ENCODE measurements around the gene TMEM130. TPM values are rescaled to one million over a fixed set of nuclear protein-coding genes. Genes with fewer than 3 reads are reported as not detected.

TMEM130 gene
- total and polyA plus RNA-seq, 4 donors, result not detected

DNA sequence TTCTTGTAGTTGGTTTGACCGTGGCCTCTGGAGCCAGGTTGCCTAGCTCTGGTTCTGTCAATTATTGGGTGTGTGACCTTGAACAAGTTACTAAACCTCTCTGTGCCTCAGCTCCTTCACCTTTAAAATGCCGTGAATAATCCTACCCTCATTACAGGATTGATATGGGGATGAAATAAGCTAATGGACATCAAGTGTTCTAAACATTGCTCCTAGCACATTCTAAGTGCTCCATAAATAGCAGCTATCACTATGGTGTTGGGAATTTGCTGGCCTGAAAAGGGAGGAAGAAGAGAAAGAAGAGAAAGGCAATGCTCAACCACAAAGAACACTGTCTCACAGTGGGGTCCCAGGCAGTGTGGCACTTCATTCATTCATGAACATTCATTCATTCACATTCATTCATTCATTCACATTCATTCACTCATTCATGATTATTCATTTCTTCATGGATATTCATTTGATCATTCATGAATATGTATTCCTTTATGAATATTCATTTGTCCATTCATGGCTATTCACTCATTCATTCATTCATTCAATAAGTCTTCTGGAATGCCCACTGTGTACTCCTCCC is 38.8 kb downstream of the TMEM130 start:
- no peaks in the 10 kb centered on the region for H3K27me3 ChIP-seq (ENCODE audit: control insufficient read depth in 4 of 4, insufficient read depth in 4 of 4, low read length in 3 of 4)
- no peak overlapping the region for H3K4me3 ChIP-seq (ENCODE audit: low read depth in 1 of 3, low read length in 3 of 3)
- no peak for DNase-seq (ENCODE audit: low spot score)
- no peak for TF ChIP-seq RAD21 (IDR thresholded peaks at IDR 0.05)
- TF ChIP-seq MAX (IDR thresholded peaks at IDR 0.05), result no peak
- H3K4me1 ChIP-seq (ENCODE audit: control insufficient read depth in 4 of 4, insufficient read depth in 4 of 4, low read length in 3 of 4), result no peaks in the 10 kb centered on the region
- H3K36me3 ChIP-seq (ENCODE audit: control insufficient read depth in 4 of 4, insufficient read depth in 3 of 4, low read depth in 1 of 4, low read length in 3 of 4), result no peaks in the 10 kb centered on the region
- H3K27ac ChIP-seq (ENCODE audit: low read depth in 1 of 2, low read length in 2 of 2), result no peak overlapping the region
- H3K9me3 ChIP-seq (ENCODE audit: control insufficient read depth in 4 of 4, low read length in 3 of 4), result no peaks in the 10 kb centered on the region
- no peak overlapping the region for H3K9ac ChIP-seq (ENCODE audit: low read depth in 1 of 2, low read length in 2 of 2)
- WGBS, result 77% methylated on average over 2 of the region's 2 CpGs

- no peaks in the 10 kb centered on the region for H3K4me1 ChIP-seq (ENCODE audit: control insufficient read depth in 4 of 4, insufficient read depth in 4 of 4, low read length in 3 of 4)
- H3K9me3 ChIP-seq (ENCODE audit: control insufficient read depth in 4 of 4, low read length in 3 of 4), result no peaks in the 10 kb centered on the region
- H3K27ac ChIP-seq (ENCODE audit: low read depth in 1 of 2, low read length in 2 of 2), result no peak overlapping the region
- no peak overlapping the region for H3K4me3 ChIP-seq (ENCODE audit: low read depth in 1 of 3, low read length in 3 of 3)
- H3K27me3 ChIP-seq (ENCODE audit: control insufficient read depth in 4 of 4, insufficient read depth in 4 of 4, low read length in 3 of 4), result no peaks in the 10 kb centered on the region
- no peak for TF ChIP-seq RAD21 (IDR thresholded peaks at IDR 0.05)
- TF ChIP-seq, protein P1, sequence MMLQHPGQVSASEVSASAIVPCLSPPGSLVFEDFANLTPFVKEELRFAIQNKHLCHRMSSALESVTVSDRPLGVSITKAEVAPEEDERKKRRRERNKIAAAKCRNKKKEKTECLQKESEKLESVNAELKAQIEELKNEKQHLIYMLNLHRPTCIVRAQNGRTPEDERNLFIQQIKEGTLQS (IDR thresholded peaks at IDR 0.05), result no peak
- no peak for TF ChIP-seq YY1 (IDR thresholded peaks at IDR 0.05)
- no peak for TF ChIP-seq NR2F2 (IDR thresholded peaks at IDR 0.05)
- no peak for TF ChIP-seq FOXA2 (IDR thresholded peaks at IDR 0.05)
- TF ChIP-seq HNF4G (IDR thresholded peaks at IDR 0.05), result no peak
- TF ChIP-seq, protein P2, sequence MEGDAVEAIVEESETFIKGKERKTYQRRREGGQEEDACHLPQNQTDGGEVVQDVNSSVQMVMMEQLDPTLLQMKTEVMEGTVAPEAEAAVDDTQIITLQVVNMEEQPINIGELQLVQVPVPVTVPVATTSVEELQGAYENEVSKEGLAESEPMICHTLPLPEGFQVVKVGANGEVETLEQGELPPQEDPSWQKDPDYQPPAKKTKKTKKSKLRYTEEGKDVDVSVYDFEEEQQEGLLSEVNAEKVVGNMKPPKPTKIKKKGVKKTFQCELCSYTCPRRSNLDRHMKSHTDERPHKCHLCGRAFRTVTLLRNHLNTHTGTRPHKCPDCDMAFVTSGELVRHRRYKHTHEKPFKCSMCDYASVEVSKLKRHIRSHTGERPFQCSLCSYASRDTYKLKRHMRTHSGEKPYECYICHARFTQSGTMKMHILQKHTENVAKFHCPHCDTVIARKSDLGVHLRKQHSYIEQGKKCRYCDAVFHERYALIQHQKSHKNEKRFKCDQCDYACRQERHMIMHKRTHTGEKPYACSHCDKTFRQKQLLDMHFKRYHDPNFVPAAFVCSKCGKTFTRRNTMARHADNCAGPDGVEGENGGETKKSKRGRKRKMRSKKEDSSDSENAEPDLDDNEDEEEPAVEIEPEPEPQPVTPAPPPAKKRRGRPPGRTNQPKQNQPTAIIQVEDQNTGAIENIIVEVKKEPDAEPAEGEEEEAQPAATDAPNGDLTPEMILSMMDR (IDR thresholded peaks at IDR 0.05; ENCODE audit: low read depth, low read length, missing input control), result no peak
- no peak for TF ChIP-seq TAF1 (conservative IDR thresholded peaks at IDR 0.05)
- TF ChIP-seq SP1 (IDR thresholded peaks at IDR 0.05), result no peak
- TF ChIP-seq HNF4A (conservative IDR thresholded peaks at IDR 0.05), result no peak
- no peak for TF ChIP-seq JUND (IDR thresholded peaks at IDR 0.05)
- no peak for TF ChIP-seq MAX (IDR thresholded peaks at IDR 0.05)
- TF ChIP-seq FOXA1 (IDR thresholded peaks at IDR 0.05), result no peak
- no peak for TF ChIP-seq GABPA (IDR thresholded peaks at IDR 0.05 in 1 of 2, conservative IDR thresholded peaks at IDR 0.05 in 1 of 2)
- TF ChIP-seq ZBTB33 (IDR thresholded peaks at IDR 0.05), result no peak
- no peak for TF ChIP-seq REST (IDR thresholded peaks at IDR 0.05)
- TF ChIP-seq EGR1 (IDR thresholded peaks at IDR 0.05; ENCODE audit: low read depth in 2 of 2), result no peak
- no peak for TF ChIP-seq RXRA (IDR thresholded peaks at IDR 0.05)
- no peak for DNase-seq (ENCODE audit: low spot score)
- H3K36me3 ChIP-seq (ENCODE audit: control insufficient read depth in 4 of 4, insufficient read depth in 3 of 4, low read depth in 1 of 4, low read length in 3 of 4), result no peaks in the 10 kb centered on the region
- 95% methylated on average over 8 of the region's 8 CpGs for WGBS
- no peak overlapping the region for H3K9ac ChIP-seq (ENCODE audit: low read depth in 1 of 2, low read length in 2 of 2)
Measured at GRCh38 chr7:98828368-98828767, 41.4 kb downstream of the TMEM130 start.

Data from liver (tissue), 9 donors.